NCI-H2196 (cell line): ENCODE data around the gene PDHX.

Source experiments
- DNase-seq: peaks from one replicate; lab custom pipeline; 2025; ENCODE audit not compliant: unreplicated experiment; lab: John Stamatoyannopoulos, UW

The PDHX gene

DNA sequence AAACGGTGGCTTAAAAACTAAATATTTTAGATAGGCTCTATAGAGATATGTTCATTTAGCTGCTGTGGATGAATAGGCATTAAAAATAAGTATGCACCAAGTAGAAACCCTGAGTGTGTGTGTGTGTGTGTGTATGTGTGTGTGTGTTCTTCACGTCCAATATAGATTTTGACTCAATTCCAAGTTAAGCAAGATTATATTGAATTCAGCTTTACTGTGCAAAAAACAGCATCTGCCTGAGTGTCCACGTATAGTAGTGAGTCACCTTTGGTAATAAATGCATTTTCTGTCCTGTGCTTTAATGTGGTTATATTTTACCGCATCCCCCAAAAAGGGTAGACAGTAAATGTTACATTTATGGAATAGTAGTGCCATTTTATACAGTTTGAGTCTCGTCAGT is 71.2 kb downstream of the PDHX start:
- no peak for DNase-seq

DNA sequence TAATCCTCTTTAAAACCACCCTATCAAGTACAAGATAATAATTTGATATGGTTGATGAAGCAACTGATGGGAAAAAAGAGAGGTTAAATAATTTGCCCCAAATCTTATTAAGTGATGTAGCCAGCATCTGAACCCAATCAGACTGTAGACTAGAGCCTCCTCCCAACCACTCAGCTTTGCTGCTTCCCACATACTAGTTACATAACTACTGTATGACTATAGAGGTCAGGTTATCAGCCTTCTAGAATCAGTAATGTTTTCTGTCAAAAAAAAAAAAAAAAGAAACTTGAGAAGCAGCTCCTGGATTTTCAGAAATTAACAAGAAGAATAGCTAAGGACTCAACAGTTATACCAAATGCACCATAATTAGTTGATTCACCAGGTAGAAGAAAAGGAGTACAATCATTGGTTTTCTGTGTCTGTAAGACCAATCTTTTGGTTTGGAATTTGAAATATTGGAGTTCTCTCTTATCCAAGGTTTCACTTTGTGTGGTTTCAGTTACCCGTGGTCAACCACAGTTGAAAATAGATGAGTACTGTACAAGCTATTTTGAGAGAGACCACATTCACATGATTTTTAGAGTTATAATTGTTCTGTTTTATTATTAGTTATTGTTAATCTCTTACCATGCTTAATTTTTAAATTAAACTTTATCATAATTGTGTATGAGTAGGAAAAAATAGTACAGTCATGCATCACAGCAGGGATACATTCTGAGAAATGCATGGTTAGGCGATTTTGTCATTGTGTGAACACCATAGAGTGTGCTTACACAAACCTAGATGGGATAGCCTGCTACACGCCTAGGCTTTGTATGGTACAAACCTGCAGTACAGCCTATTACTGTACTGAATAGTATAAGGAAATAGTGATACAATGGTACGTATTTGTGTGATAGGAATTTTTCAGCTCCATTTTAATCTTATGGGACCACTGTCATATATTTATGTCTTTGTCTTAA is 72.2 kb downstream of the PDHX start:
- no peak for DNase-seq

- DNase-seq, result no peak
Measured at GRCh38 chr11:34990916-34991315, 74.5 kb downstream of the PDHX start.

- no peak for DNase-seq
Measured at GRCh38 chr11:34994854-34995253, 78.4 kb downstream of the PDHX start.

GRCh38 chr11:34996958-34997357 is 80.5 kb downstream of the PDHX start:
- DNase-seq, result no peak

GRCh38 chr11:34997952-34998528 is 81.6 kb downstream of the PDHX start:
- DNase-seq, result no peak

GRCh38 chr11:34999453-34999852 is 83.0 kb downstream of the PDHX start:
- no peak for DNase-seq

GRCh38 chr11:35003186-35003585 is 86.8 kb downstream of the PDHX start:
- no peak for DNase-seq

DNA sequence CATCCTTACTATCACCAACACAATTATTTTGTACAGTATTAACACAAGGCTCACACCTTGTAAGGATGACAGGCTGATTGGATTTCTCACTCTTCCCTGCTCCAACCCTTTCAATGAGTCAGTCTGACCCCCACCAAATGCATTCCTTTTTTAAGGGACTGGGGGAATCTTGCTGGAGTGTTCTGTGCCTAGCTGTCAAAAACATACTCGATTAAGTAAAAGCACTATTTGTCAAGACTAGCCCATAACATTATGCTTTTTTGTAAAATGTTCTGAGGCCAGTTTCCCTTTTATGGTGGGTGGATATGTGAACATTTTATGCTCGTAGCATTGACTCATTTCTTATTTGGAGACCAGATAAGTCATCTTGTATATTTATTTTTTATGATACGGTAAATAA is 87.2 kb downstream of the PDHX start:
- DNase-seq, result no peak

- DNase-seq, result no peak
Measured at GRCh38 chr11:35005141-35005780, 88.8 kb downstream of the PDHX start.

- DNase-seq, result no peak
Measured at GRCh38 chr11:35006389-35007128, 90.1 kb downstream of the PDHX start.

- no peak for DNase-seq
Measured at GRCh38 chr11:35007277-35007676, 90.9 kb downstream of the PDHX start.

GRCh38 chr11:35009191-35009943 is 92.9 kb downstream of the PDHX start:
- DNase-seq, result peak; percentile 24

GRCh38 chr11:35009944-35010342 is 93.5 kb downstream of the PDHX start:
- no peak for DNase-seq

GRCh38 chr11:35010654-35011053 is 94.2 kb downstream of the PDHX start:
- no peak for DNase-seq

DNA sequence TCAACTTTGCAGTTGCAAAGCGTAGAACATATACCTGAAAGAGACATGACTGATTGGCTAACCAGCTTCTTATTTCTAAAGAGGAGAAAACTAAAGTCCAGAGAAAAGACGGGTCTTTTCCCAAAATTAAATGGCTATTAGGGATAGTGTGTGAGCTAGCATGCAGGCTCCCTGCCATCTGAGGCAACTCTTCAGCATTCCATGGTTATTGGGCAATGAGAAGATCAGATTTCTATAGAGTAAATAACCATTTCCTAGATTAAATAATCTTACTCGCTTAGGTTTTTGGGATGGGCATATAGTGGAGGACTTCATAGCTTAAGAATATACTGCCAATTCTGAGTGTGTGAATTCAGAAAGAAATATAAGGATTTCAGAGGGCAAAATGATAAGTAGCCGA is 95.0 kb downstream of the PDHX start:
- DNase-seq, result no peak

DNA sequence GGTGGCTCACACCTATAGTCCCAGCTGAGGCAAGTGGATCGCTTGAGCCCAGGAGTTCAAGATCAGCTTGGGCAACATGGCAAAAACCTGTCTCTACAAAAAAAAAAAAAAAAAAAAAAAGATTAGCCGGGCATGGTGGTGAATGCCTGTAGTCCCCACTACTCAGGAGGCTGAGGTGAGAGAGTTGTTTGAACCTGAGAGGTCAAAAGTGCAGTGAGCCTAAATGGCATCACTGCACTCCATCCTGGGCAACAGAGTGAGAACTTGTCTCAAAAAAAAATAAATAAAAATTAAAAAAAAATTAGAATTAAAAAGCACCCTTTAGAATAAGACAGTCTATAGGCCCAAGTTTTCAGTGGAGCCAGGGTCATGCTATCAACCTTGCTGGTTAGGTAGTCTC is 95.5 kb downstream of the PDHX start:
- no peak for DNase-seq

- DNase-seq, result no peak
Measured at GRCh38 chr11:35012467-35013191, 96.2 kb downstream of the PDHX start.

DNA sequence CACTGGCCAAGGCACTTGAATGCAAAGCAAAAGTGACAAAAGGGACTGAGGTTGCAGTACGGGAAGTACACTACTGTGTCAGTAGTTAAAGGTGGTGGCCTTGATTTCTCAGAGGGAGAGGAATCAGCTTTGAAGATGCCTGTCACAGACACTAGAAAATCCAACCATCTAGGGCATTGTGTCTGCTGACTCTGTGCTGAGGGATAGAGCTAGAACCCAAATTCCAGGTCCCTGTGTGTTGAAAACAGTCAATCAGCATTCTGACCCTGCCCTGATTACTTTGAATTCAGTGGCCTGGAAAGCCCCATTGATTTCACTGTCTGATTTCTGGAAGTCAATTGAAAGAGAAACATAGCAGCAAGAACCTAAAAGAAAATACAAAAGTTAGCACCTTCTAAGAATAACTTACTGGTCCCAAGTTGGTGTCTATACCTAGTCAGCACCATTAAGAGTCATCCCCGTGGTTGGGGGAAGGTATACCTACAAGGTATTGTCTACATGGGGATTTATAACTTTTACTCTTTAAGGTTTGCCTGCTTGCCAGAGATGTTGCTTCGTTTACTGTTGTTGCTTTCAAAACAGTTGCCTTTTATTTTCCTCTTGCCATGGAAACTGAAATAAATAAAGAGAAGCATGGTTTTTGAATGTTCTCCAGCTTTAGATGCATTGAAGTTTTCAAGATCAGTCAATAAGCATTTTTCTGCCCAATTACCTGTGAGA is 97.3 kb downstream of the PDHX start:
- no peak for DNase-seq
